HG03571 (cell line): ENCODE results near the gene GAN.

Experiments
- ATAC-seq: cut with Tn5 transposase; IDR thresholded peaks from one replicate; pipeline ENCODE4 v1.9.1; 2021; ENCODE audit not compliant: unreplicated experiment

GAN gene

GRCh38 chr16:81424771-81425170 is 110.0 kb downstream of the GAN start:
- peak; percentile 62 for ATAC-seq

- no peak for ATAC-seq
These were observed 112.5 kb downstream of the GAN start for GRCh38 chr16:81427219-81427618.

GRCh38 chr16:81429045-81429521 is 114.3 kb downstream of the GAN start:
- no peak for ATAC-seq

- ATAC-seq = no peak
These were observed 117.0 kb downstream of the GAN start for GRCh38 chr16:81431554-81432353.

- ATAC-seq = no peak
These were observed 118.3 kb downstream of the GAN start for GRCh38 chr16:81432937-81433557.

- ATAC-seq = no peak
These were observed 120.3 kb downstream of the GAN start for GRCh38 chr16:81435103-81435502.

- no peak for ATAC-seq
These were observed 120.8 kb downstream of the GAN start for GRCh38 chr16:81435567-81435966.

- ATAC-seq = no peak
These were observed 121.6 kb downstream of the GAN start for GRCh38 chr16:81436386-81436785.

- ATAC-seq = no peak
These were observed 123.1 kb downstream of the GAN start for GRCh38 chr16:81437865-81438264.
